A673 (cell line): ENCODE measurements around the gene HMOX2.

Experiments
- CTCF ChIP-seq: fragments of 300-800, 200-600 bp; sonication (generic); conservative IDR thresholded peaks from 2 replicates; pipeline ENCODE4 v1.5.1; 2017; ENCODE audit warnings: low read depth, mild to moderate bottlenecking, antibody characterized with exemption, low read length, moderate library complexity, mixed read lengths
- EZH2 ChIP-seq: fragments of 200-600 bp; sonication (generic); IDR thresholded peaks from 2 replicates; pipeline ENCODE4 v1.6.1; 2017; ENCODE audit warnings: borderline replicate concordance, low read depth, mild to moderate bottlenecking, mixed read lengths, antibody characterized with exemption, low read length; ENCODE audit not compliant: poor library complexity, severe bottlenecking

- TF ChIP-seq CTCF: no peak
- TF ChIP-seq EZH2: no peak
These were observed 37.7 kb downstream of the HMOX2 start for GRCh38 chr16:4513881-4514280.
